HG03439 (cell line): ENCODE measurements around the gene SLC19A1.

ENCODE experiments used
- ATAC-seq: cut with Tn5 transposase; IDR thresholded peaks from one replicate; pipeline ENCODE4 v1.9.1; 2021; ENCODE audit warnings: mild to moderate bottlenecking, moderate library complexity; ENCODE audit not compliant: unreplicated experiment

The SLC19A1 gene

GRCh38 chr21:45459171-45460010, 82.8 kb downstream of the SLC19A1 start:
- no peak for ATAC-seq

DNA sequence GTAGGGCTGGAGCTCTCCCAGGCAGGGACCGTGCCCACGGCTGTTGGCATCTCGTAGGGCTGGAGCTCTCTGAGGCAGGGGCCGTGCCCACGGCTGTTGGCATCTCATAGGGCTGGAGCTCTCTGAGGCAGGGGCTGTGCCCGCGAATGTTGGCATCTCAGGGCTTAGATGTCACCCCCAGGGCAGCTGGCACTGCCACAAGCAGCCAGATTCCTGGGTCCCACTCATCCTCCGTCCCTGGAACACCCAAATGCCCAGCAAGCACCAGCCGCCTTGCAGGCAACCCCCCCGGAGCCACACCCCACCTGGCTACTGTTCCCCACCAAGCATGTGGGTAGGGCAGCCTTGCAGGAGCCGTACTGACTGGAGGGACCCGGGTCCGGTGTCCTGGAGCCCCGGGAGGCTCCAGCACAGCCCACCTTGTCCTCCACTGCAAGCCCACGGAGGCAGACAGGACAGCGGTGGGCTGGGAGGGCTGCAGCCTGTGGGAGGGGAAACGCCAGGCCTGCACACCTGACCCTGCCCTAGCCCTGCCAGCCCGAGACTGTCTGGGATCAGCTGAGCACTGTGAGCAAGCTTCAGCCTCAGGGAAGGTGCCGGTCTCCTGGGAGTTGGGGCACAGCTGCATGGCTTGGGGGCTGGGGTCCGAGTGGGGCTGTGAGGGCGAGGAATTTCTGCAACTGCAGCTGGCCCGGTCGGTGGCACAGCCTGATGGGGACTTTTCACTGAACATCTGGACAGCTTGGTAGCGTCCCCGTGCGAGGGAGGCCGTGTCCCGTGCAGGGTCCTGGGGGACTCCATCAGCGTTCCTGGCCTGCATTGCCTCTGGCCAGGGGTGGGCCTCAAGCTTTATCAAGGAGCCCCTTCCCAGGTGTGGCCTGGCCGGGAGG, 83.7 kb downstream of the SLC19A1 start:
- ATAC-seq = no peak

DNA sequence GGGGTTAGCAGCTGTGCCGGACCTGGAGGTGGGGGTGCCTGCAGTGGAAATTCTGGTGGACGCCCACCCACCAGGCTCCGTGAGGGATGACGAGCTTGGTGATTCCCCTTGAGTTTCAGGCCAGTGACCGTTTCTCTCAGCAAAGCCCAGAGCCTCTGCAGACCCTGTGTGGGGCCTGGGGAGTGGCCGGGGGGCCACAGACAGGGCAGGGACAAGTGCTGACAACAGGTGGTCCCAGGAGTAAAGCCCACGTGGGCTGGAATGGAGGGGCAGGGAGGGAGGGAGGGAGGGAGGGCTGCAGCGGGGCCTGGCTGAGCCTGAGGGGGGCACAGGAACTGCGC, 84.4 kb downstream of the SLC19A1 start:
- no peak for ATAC-seq

- ATAC-seq = no peak
These were observed 84.9 kb downstream of the SLC19A1 start for GRCh38 chr21:45457161-45457831.

DNA sequence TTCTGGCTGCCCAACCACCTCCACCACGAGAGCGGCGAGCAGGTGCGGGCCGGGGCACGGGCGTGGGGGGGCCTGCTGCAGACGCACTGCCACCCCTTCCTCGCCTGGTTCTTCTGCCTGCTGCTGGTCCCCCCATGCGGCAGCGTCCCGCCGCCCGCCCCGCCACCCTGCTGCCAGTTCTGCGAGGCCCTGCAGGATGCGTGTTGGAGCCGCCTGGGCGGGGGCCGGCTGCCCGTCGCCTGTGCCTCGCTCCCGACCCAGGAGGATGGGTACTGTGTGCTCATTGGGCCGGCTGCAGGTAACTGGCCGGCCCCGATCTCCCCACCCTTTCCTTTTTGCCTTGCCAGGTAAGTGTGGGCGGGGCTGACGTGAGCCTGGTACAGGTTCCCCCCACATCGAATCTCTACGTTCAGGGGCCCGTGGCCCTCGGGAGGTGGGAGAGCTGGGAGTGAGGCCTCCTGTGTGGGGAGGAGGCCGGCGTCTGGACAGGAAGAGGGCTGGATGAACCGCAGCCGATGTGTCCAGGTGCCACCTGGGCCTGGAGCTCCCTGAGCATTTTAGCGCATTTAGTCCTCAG, 85.6 kb downstream of the SLC19A1 start:
- ATAC-seq = no peak

DNA sequence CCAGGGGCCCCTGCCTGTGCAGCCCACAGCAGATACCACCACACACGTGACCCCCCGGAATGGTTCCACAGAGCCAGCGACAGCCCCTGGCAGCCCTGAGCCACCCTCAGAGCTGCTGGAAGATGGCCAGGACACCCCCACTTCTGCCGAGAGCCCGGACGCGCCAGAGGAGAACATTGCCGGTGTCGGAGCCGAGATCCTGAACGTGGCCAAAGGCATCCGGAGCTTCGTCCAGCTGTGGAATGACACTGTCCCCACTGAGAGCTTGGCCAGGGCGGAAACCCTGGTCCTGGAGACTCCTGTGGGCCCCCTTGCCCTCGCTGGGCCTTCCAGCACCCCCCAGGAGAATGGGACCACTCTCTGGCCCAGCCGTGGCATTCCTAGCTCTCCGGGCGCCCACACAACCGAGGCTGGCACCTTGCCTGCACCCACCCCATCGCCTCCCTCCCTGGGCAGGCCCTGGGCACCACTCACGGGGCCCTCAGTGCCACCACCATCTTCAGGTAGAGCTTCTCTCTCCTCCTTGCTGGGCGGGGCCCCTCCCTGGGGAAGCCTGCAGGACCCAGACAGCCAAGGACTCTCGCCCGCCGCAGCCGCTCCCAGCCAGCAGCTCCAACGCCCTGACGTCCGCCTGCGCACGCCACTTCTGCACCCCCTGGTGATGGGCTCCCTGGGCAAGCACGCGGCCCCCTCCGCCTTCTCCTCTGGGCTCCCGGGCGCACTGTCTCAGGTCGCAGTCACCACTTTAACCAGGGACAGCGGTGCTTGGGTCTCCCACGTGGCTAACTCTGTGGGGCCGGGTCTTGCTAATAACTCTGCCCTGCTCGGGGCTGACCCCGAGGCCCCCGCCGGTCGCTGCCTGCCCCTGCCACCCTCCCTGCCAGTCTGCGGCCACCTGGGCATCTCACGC, 86.3 kb downstream of the SLC19A1 start:
- ATAC-seq = no peak

- ATAC-seq = no peak
These were observed 87.1 kb downstream of the SLC19A1 start for GRCh38 chr21:45454926-45455673.

DNA sequence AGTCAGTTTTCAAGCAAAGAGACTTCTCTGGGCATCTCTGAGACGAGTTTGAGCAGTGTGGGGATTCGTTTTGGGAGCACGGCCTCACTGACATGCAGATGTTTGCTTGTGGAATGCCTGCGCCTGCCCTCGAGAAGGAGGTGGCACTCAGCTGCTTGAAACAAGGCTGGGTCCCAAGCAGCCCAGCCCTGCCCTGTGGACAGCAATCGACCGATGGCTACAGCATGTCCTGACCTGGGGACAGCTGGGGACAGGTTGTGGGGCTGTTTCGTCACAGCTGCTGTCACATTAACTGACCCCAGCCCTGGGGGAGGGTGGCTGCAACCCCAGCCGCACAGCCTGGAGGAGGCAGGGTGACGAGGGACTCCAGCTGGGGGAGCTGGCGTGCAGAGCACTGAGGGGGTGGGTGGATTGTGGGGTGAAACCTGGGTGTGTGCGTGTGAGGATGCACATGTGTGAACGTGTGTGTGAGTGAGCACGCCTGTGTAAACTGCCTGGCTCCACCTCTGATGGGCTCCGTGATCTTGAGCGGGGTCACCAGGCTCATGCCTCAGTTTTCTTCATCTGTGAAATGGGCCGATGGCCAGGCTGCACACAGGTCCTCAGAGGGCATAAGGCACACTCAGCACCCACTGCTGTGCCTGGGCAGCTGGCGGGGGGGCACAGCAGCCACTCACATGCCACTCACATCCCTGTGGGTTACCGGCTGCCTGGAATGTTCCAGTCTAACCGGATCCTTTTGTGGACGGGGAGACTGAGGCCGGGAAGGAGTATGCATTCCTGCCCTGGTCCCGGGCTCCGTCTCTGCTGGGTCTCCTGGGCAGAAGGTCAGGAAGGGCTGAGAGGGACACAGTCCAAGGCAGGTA, 87.9 kb downstream of the SLC19A1 start:
- no peak for ATAC-seq

GRCh38 chr21:45453308-45453950, 88.8 kb downstream of the SLC19A1 start:
- ATAC-seq = no peak

DNA sequence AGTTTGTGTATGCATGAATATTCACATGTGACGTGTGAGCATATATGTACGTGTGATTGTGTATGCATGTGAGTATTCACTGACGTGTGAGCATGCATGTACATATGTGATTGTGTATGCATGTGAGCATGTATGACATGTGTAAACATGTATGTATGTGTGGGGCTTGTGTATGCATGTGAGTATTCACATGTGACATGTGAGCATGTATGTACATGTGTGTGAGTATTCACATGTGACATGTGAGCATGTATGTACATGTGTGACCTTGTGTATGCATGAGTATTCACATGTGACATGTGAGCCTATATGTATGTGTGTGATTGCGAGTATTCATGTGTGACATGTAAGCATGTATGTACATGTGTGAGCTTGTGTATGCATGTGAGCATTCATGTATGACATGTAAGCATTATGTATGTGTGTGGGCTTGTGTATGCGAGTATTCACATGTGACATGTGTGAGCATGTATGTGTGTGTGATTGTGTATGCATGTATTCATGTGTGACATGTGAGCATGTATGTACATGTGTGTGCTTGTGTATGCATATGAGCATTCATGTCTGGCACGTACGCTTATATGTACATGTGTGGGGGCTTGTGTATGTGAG, 89.4 kb downstream of the SLC19A1 start:
- no peak for ATAC-seq

DNA sequence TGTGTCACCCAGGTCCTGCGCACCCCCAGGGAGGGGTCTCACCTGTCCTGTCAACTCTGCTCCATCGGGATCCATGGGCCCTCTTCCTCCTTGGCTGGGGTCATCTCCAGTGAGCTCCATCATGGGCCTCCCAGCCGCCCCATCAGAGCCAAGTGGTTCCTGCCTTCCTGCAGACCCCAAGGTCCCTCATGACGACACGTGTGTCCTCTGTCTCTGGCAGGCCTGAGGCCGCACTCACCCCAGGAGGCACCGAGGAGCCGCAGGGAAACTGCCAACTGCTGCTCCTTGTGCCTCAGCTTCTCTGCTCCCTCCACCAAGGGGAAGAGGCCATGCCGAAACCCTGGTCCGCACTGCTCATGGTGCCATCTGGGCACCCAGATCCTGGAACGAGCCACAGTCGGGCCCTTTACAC, 90.5 kb downstream of the SLC19A1 start:
- no peak for ATAC-seq

GRCh38 chr21:45451091-45451740, 91.0 kb downstream of the SLC19A1 start:
- no peak for ATAC-seq

DNA sequence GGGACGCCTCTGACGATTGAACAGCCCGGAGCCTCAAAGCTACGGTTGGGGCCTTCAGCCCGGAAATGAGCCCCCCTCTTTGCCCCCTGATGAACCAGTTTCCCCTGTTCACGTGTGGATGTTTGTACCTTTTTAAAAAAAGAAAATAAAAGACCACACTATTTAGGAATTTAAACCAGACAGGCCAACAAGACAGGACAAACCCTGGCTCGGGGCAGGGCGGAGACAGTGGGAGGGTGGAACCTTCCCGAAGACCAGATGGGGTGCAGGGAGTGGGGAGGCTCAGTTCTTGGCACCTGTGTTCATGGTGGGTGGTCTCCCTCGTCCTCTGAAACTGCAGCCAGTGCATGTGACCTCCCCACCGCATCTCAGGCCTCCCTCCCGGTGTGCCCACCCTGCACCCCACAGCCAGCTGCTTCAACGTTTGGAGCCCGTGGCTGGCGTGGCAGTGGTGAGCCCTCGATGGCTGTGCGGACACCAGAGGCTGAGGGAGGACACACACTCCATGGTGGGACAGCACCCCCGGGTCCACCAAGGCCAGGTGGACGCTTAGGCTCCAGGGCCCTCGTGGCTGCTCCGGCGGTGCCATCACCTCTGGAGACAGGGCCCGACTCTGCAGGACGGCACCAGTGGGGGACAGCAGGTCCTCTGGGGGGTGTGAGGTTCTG, 91.7 kb downstream of the SLC19A1 start:
- no peak for ATAC-seq

- no peak for ATAC-seq
These were observed 92.4 kb downstream of the SLC19A1 start for GRCh38 chr21:45449658-45450422.

GRCh38 chr21:45448810-45449657, 93.2 kb downstream of the SLC19A1 start:
- no peak for ATAC-seq
